HG03095 (cell line): ENCODE measurements around the gene ARAP2.
"Not testable (repeated sequence)": the region's sequence is repeated elsewhere in the genome, so short reads cannot be mapped to it uniquely, and the experiment has no call there.

Experiments
- ATAC-seq: cut with Tn5 transposase; IDR thresholded peaks from one replicate; pipeline ENCODE4 v1.9.1; 2021; ENCODE audit warnings: moderate library complexity; ENCODE audit not compliant: unreplicated experiment

ARAP2 gene

GRCh38 chr4:36187723-36188333, 56.5 kb downstream of the ARAP2 start:
- no peak for ATAC-seq

DNA sequence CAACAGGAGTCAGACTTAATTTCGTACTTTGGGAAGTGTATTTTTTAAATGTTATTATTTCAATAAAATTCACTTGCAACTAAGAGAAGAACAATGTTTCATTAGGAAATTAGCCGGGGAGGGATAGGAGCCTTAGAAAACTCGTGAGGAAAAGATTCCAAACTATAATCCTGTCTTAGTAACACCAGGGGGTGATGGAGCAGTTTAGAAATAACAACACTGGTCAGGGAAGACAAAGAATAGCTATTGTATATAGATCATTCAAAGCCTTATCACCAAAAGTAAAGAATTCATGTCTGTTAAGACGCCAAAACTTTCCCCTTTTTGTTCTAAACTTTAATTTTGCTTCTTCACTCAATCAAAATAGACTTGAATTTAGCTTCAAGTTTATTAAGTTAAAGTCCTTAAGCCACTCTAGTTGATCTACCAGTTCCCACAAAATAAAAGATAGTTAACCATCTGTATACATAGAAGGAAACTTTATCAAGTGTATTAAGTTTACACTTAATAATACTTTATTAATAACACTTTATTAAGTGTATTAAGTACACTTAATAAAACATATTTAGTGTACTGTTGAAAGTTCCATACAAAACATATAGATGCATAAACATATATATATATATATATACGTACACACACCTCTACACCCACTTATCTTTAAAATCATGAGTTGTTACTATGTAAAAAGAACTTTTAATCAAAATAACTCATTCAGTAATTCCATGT, 60.5 kb downstream of the ARAP2 start:
- no peak for ATAC-seq

DNA sequence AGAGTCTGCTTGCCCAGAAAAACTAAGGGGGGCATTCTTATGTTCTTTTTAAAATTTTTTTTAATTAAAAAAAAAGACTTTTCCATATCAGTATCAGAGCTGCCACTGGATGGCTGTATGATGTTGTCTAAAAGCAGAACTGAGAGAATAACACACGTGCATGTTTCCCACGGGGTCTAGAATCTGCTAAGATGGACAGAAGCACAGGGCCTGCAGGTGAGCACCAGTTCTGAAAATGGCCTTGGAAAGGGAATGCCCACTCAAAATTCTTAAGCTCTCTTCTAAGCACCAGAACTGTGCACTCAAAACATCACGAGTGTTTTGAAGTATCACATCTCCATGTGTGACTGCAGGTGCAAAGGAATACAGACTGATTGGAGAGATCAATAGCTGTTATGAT, 61.1 kb downstream of the ARAP2 start:
- no peak for ATAC-seq

GRCh38 chr4:36182315-36182714, 62.0 kb downstream of the ARAP2 start:
- not testable (repeated sequence) for ATAC-seq

DNA sequence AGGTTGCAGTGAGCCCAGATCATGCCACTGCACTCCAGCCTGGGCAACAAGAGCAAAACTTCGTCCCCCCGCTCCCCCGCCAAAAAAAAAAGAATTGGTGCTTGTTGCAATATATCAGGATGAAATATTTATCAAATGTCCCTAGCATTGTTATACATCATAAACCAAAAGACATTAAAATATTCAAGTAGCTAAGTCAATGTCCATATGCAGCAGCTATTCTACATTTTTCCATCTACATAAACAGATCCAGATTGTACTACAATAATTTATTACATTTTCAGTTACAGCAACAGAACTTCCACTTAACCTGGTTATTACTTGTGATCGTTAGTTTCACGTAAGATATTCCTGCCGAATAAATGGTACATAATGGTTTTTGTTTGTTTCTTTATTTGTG, 64.1 kb downstream of the ARAP2 start:
- ATAC-seq: no peak

GRCh38 chr4:36178484-36178883, 65.8 kb downstream of the ARAP2 start:
- no peak for ATAC-seq

DNA sequence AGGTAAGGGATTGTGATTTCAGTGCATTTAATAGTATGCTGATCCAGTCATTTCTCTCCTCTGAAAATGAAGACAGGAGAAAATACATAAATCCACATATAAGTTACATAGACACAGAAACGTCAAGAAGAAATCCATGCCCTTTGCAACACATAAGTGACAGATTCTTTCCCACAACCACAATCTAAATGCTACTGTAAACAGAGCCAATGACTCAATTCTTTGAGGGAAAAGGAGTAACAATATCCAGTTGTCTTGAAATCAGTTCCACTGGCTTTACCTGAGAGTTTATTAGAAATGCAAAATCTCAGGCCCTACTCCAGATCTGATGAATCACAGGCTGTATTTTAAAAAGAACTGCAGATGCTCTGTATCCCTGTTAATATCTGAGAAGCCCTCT, 66.4 kb downstream of the ARAP2 start:
- ATAC-seq: no peak

DNA sequence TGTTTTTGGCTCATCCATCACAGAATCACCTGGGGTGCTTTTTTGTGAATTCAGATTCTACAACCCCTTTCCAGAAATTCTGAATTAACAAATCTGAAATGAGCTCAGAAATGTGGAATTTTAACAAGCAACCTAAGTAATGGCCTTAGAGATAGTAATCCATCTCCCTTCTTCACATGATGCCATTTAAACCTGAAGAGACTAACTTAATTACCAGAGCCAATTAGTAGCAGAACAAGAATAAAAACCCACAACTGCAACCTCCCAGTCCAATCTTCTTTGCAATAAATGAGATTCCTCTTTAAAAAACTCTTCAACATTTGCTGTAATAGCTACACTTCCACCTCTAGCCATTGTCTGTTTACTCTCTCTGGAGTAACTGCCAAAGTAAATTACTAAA, 69.7 kb downstream of the ARAP2 start:
- ATAC-seq: no peak

GRCh38 chr4:36173905-36174304, 70.4 kb downstream of the ARAP2 start:
- no peak for ATAC-seq

DNA sequence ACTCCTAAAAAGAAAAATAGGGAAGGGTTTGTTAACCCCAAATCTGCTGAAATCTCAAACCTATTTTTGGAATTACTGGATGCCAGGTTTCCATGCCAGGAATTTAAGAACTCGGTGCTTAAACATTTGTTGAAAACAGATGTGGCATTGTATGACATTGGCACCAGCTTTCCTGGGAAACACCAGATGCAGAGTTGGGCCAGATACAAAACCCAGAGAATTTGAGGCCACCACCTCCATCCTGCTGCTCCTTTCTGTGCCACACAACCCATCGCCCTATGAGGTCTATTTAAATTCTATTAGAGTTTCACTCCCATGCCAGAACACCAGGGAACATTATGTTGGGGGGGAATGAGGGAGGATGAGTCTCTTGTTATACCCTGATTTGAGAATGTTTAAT, 71.7 kb downstream of the ARAP2 start:
- ATAC-seq: no peak

- ATAC-seq: no peak
Observed at GRCh38 chr4:36168127-36168878, 76.0 kb downstream of the ARAP2 start.

- ATAC-seq: no peak
Observed at GRCh38 chr4:36165631-36166005, 78.7 kb downstream of the ARAP2 start.

- ATAC-seq: no peak
Observed at GRCh38 chr4:36164900-36165630, 79.2 kb downstream of the ARAP2 start.

DNA sequence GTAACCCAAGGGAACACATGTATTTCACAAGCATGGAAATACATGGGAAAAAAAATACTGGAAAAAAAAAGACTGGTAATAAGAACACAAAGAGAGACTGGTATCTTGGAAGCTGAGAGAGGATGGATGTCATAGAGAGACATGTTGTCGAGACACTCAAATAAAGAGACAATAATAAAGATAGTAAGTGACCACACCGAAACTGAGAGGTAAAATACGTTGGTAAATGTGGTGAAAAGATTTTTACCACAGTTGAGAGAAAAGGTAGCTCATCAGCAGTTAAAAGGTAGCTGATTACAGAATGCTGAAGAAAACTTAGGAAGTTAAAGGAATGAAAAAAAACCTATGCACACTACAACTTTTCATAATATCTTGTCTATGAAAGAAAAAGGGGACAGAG, 81.1 kb downstream of the ARAP2 start:
- ATAC-seq: no peak

DNA sequence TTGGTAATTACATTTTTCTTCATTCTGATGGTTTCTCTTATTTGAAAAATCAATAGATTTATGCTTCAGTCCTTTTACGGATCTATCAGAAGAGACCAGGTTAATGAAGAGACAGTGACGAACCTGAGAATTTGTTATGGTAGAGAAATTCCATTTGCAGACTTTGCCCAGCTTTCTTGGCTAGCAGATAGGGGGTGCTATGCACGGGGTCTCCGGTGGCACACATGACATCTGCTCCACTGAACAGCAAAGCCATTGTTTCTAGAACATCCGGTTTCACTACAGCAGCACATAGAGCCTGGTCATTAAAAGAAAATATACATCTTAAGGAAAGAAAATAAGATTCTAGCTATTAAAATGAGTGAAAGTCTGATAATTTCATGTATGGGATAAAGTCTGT, 85.1 kb downstream of the ARAP2 start:
- no peak for ATAC-seq

- no peak for ATAC-seq
Observed at GRCh38 chr4:36152735-36153134, 91.6 kb downstream of the ARAP2 start.

DNA sequence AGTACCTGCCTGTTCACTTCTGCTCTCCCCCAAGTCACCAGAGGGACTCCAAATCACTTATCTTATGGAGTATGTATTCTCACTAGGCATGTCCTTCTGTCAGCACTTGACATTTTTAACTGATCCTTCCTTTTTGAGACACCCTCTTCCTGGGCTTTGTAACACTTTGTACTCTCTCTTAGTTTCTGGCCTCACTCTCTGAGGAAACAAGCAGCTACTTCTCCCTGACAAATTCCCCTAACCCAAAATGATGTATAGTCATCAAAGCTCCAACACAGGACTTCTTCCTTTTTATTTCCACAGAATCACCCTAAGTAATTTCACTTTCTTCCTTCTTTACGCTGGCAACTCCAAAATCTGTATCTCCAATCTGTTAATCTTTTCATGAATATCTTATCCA, 101.8 kb downstream of the ARAP2 start:
- ATAC-seq: no peak

DNA sequence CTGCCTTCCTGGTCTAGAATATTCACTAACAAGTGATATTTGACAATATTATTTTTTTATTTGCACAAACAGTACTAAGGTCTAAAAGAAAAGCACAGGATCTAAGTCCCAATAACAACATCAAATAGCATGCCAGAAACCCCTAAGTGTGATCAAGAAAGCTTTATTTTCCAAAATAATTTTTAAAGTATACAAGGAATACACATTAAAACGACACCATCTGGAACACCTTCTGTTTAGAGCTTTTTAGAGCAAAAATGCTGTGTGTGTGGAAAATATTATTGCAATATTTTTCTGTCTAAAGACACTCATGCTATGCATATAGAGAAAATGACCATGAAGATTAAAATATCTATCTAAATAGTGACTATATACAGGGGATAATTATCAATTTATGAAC, 103.1 kb downstream of the ARAP2 start:
- no peak for ATAC-seq

DNA sequence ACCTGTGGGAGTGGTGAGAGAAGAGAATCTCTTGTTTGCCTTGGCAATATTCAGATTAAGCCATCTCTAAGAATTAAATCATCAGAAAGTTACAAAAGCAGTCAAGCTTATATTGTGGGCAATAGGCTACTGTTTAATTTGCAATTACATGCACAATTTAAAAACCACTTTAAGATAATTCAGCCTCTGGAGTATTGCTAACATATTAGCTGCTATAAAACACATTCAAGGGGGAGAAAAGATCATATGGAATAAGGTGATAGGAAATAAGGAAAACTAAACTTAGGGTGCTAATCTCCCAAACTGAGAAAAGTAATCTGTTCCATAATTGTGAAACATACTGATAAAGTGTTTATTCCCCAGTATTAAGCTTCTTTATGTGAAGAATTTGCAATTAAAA, 103.9 kb downstream of the ARAP2 start:
- ATAC-seq: no peak

GRCh38 chr4:36138220-36138619, 106.1 kb downstream of the ARAP2 start:
- no peak for ATAC-seq

DNA sequence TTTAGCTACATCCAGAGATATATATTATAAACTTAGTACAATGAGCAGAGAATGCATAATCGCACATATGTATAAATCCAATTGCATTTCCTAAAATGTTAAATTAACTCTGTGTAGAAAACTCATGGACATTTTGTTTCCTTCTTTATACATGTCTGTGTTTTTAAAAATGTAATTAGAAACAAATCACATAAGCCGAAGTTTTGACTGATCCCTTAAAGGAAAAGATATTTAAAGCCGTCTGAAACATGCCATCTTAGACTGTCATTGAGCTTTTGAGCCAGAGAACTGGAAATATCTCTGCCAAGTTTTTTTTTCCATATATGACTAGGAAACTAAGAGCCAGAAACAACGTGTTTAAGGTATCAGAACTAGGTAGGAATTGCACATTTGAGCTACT, 107.0 kb downstream of the ARAP2 start:
- ATAC-seq: no peak

DNA sequence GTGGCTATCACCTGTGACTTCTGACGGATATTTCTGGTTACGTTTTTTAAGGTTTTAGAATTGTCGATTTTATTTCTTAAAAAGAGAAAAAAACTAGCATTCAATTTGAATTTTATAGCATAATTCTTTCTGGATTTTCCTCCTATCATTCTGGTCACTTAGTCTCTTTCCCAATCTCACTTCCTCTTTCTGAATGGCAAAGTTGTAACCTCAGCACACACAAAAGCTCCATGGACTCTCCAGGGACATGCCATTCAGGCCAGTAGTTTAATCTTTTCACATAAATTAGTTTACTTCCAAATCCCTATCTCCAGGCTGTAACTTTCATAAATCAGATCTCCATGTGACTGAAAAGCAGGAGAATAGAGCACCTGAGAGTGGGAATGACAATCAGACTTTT, 110.7 kb downstream of the ARAP2 start:
- ATAC-seq: no peak
